Measurements from ENCODE around the gene MED8.

The MED8 gene

GRCh38 chr1:43358746-43359693, 30.6 kb downstream of the MED8 start, which contains the start of gene CDC20:
CDC20 (plus strand) TSS chr1:43358981; CDS start chr1:43359216, 235 bp downstream.
- peak; percentile 50 to 99 (median 93) for DNase-seq

GRCh38 chr1:43358121-43358745, 31.4 kb downstream of the MED8 start:
- DNase-seq = peak in 4 of 51 donors; percentile 29 to 74 (median 54)

- no peak for DNase-seq
Observed at GRCh38 chr1:43357251-43357650, 32.3 kb downstream of the MED8 start.

GRCh38 chr1:43354936-43355335, 34.7 kb downstream of the MED8 start:
- no peak for DNase-seq

GRCh38 chr1:43354471-43354870, 35.1 kb downstream of the MED8 start:
- DNase-seq = no peak

GRCh38 chr1:43352881-43353280, 36.7 kb downstream of the MED8 start:
- DNase-seq = no peak

GRCh38 chr1:43352351-43352705, 37.3 kb downstream of the MED8 start:
- no peak for DNase-seq

GRCh38 chr1:43351421-43352350, 37.9 kb downstream of the MED8 start:
- no peak for DNase-seq

GRCh38 chr1:43350976-43351375, 38.6 kb downstream of the MED8 start:
- DNase-seq = no peak

- DNase-seq = peak in 3 of 51 donors; percentile 36 to 68 (median 42)
Observed at GRCh38 chr1:43349594-43350306, 39.9 kb downstream of the MED8 start.

GRCh38 chr1:43348809-43349593, 40.6 kb downstream of the MED8 start:
- peak in 43 of 51 donors; percentile 16 to 80 (median 54) for DNase-seq

GRCh38 chr1:43348343-43348808, 41.2 kb downstream of the MED8 start:
- DNase-seq = peak in 11 of 51 donors; percentile 26 to 76 (median 52)

- DNase-seq = no peak
Observed at GRCh38 chr1:43346636-43347035, 43.0 kb downstream of the MED8 start.

- no peak for DNase-seq
Observed at GRCh38 chr1:43345120-43345519, 44.5 kb downstream of the MED8 start.

GRCh38 chr1:43344267-43344850, 45.2 kb downstream of the MED8 start:
- no peak for DNase-seq

- no peak for DNase-seq
Observed at GRCh38 chr1:43340559-43340958, 49.0 kb downstream of the MED8 start.

- no peak for DNase-seq
Observed at GRCh38 chr1:43339584-43340232, 49.9 kb downstream of the MED8 start.

- DNase-seq = no peak
Observed at GRCh38 chr1:43338001-43338400, 51.6 kb downstream of the MED8 start.

- no peak for DNase-seq
Observed at GRCh38 chr1:43337588-43337987, 52.0 kb downstream of the MED8 start, which contains the start of gene MPL. MPL (plus strand) TSS chr1:43337818; CDS start chr1:43337849, 31 bp downstream.

Measured in hypothalamus (tissue), 51 donors.